Heart left ventricle (tissue), 13 donors: ENCODE measurements around the gene METTL22.

Experiments
- POLR2A ChIP-seq, 2 donors: fragments of 450-650 bp; IDR thresholded peaks; one replicate each; pipeline ENCODE4 v1.6.1; 2017; ENCODE audit warnings: antibody characterized with exemption in 2 of 2, mild to moderate bottlenecking in 2 of 2, moderate library complexity in 2 of 2
- TF ChIP-seq, protein P1 (sequence below), 12 donors: fragments of 200-600 bp; sonication (generic) in 4 of 12; IDR thresholded peaks; one replicate each; pipeline versions ENCODE4 v1.5.0 to v1.8.0; 2018 to 2022; ENCODE audit warnings: antibody characterized with exemption in 12 of 12, mild to moderate bottlenecking in 5 of 12
- donor health status: ischemic (EF 13 %, LVEDD 7.1; RV severe dilation, severe dysfunction).
- donor health status: DM: no; HTN: yes; CAD: no.
- donor health status: DM: no; HTN: no; CAD: no.
- donor health status: ischemic (EF 25% LVEDD 6.9; RV normal size, moderate dysfunction).
- donor health status: ischemic (EF 25% LVEDD 5.7; RV mildly dilated, moderate dysfunction).
- donor health status: ischemic (EF 35%, LVEDD 5.7; RV mildly dilated, moderate dysfunction).
- donor health status: nonischemic (EF 11% LVEDD 7.7; RV severe dilation, severe dysfunction).
- donor health status: DM: yes; HTN: yes; CAD: no.
- donor health status: PGD.
- donor health status: ischemic (EF 29% LVEDD 5.4; RV normal size, mild dysfunction).
- donor health status: nonischemic (EF 23%, LVEDD 6.1; RV moderate dilation, normal function).

DNA sequence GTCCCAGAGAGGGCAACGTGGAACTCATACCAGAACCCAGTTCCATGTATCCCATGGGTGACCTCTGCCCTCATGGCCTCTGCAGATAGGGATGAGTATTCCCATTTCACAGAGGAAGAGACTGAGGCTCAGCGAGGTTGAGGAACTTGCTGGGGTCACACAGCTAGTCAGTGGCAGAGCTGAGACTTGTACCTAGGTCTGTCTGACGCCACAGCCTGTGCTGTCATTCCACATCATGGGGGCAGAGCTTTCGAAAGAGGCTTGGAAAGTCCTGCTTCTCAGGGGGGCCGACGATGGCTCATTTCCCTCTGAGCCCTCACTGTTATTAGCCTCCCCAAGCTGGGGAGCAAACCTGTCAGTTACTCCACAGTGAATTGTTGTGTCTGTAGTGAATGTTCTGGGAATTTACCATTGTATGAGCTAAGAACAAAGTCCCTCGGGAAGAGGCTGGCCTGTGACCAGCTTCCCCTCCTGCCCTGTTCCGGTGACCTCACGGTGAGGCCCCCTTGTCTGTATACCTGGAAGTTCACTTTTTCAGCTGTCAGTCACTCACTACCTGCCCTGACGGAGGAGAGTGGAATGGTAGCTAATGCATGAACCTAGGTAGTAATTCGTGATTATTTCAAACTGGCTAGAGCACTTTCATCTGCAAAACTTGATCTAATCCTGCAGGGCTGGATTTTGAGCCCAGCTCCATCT lies 8.9 kb downstream of the METTL22 start:
- TF ChIP-seq, protein P1, sequence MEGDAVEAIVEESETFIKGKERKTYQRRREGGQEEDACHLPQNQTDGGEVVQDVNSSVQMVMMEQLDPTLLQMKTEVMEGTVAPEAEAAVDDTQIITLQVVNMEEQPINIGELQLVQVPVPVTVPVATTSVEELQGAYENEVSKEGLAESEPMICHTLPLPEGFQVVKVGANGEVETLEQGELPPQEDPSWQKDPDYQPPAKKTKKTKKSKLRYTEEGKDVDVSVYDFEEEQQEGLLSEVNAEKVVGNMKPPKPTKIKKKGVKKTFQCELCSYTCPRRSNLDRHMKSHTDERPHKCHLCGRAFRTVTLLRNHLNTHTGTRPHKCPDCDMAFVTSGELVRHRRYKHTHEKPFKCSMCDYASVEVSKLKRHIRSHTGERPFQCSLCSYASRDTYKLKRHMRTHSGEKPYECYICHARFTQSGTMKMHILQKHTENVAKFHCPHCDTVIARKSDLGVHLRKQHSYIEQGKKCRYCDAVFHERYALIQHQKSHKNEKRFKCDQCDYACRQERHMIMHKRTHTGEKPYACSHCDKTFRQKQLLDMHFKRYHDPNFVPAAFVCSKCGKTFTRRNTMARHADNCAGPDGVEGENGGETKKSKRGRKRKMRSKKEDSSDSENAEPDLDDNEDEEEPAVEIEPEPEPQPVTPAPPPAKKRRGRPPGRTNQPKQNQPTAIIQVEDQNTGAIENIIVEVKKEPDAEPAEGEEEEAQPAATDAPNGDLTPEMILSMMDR (IDR thresholded peaks at IDR 0.05): no peak
- no peak for TF ChIP-seq POLR2A (IDR thresholded peaks at IDR 0.05)
